ENCODE measurements around the gene SH3BGRL2.

GRCh38 chr6:79614326-79615305 is 16.5 kb upstream of the SH3BGRL2 start:
- TF ChIP-seq CTCF (conservative IDR thresholded peaks at IDR 0.05; ENCODE audit: low read length): no peak
- no peak for TF ChIP-seq EZH2phosphoT487 (IDR thresholded peaks at IDR 0.05; ENCODE audit: borderline replicate concordance, low read depth, low read length)

All from OCI-LY7 (cell line).